Kidney epithelial cell (primary cell): ENCODE data around the gene KSR1. TPM values are rescaled to one million over a fixed set of nuclear protein-coding genes. Genes with fewer than 3 reads are reported as not detected.

Source experiments
- DNase-seq: peaks from one replicate; pipeline ENCODE4 v3.0.0-alpha.2; 2010; ENCODE audit warnings: low read depth
- H3K27me3 ChIP-seq: 2 replicates; pipeline ENCODE4 v1.6.0; 2011; ENCODE audit warnings: low read length; ENCODE audit not compliant: control insufficient read depth, insufficient read depth
- H3K36me3 ChIP-seq: 2 replicates; pipeline ENCODE4 v1.5.1; 2011; ENCODE audit warnings: low read length; ENCODE audit not compliant: control insufficient read depth, insufficient read depth
- H3K4me3 ChIP-seq: 2 replicates; pipeline ENCODE4 v1.5.1; 2011; ENCODE audit warnings: low read depth, mild to moderate bottlenecking, control low read depth, low read length
- total RNA-seq: library from RNA; depleted of rRNA; stranded (reverse); fragments of >200 nt; gene quantifications from 2 replicates; pipeline ENCODE4 v1.2.3, GENCODE V29; 2015
- TF ChIP-seq, protein P1 (sequence below): IDR thresholded peaks from 2 replicates; pipeline ENCODE4 v1.5.1; 2011; ENCODE audit warnings: mild to moderate bottlenecking, moderate library complexity, low read length, control low read depth, inconsistent platforms; ENCODE audit not compliant: insufficient read depth, poor library complexity, severe bottlenecking

KSR1 gene
- total RNA-seq, 1 donor from 2014 or later = 11.2 TPM

DNA sequence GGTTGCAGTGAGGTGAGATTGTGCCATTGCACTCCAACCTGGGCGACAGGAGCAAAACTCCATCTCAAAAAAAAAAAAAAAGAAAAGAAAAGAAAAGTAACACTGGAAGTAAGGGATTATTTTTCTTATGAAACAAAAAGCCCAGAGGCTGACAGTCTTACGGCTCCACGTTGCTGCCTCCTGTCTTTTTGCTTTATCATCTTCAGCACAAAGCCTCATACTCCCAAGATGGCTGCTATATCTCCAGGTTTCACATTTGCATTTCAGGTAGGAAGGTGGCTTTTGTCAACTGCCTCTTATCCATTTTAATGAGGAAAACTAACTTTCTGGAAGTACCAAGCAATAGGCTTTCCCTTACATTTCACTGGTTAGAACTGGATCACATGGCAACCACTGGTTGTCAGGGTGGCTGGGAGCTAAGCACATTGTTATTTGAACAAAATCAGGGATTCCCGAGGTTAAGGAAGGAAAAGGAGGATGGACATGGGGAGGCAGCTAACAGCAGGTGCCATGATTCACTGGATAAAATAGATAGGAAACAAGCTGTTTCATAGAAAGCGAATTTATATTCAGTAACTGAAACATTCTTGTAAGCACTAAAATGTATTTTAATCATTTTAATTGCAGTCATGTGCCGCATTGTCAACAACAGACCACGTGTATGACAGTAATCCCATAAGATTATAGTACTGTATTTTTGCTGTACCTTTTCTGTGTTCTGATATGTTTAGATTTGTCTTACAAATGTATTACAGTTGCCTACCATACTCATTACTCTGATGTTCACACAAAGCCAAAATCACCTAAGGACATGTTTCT is 58.6 kb downstream of the KSR1 start:
- H3K27me3 ChIP-seq = no peaks in the 10 kb centered on the region
- H3K36me3 ChIP-seq = no peaks in the 10 kb centered on the region
- TF ChIP-seq, protein P1, sequence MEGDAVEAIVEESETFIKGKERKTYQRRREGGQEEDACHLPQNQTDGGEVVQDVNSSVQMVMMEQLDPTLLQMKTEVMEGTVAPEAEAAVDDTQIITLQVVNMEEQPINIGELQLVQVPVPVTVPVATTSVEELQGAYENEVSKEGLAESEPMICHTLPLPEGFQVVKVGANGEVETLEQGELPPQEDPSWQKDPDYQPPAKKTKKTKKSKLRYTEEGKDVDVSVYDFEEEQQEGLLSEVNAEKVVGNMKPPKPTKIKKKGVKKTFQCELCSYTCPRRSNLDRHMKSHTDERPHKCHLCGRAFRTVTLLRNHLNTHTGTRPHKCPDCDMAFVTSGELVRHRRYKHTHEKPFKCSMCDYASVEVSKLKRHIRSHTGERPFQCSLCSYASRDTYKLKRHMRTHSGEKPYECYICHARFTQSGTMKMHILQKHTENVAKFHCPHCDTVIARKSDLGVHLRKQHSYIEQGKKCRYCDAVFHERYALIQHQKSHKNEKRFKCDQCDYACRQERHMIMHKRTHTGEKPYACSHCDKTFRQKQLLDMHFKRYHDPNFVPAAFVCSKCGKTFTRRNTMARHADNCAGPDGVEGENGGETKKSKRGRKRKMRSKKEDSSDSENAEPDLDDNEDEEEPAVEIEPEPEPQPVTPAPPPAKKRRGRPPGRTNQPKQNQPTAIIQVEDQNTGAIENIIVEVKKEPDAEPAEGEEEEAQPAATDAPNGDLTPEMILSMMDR = no peak
- H3K4me3 ChIP-seq = no peak overlapping the region
- DNase-seq = no peak

DNA sequence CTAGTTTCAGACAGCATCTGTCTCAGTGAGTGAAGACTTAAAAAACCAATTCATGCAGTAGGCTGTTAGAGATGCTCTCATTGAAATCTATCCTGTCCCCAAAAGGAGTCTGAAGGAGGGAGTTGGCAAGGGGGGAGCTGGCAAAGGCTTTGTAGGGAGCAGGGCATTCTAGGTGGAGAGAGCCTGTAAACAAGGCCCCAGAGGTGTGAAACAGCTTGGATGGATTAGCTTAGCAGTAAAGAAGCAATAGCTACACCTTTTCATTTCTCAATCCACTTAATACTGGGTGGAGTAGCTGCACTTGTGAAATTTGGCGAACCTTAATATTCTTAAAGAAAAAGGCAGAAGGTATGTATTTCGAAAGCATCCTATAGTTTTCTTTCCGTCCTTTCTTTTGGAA is 61.8 kb downstream of the KSR1 start:
- TF ChIP-seq, protein P1 = no peak
- DNase-seq = no peak
- Histone ChIP-seq H3K4me3 (no peak overlapping the region), H3K27me3 (no peaks in the 10 kb centered on the region), H3K36me3 (no peaks in the 10 kb centered on the region)

DNA sequence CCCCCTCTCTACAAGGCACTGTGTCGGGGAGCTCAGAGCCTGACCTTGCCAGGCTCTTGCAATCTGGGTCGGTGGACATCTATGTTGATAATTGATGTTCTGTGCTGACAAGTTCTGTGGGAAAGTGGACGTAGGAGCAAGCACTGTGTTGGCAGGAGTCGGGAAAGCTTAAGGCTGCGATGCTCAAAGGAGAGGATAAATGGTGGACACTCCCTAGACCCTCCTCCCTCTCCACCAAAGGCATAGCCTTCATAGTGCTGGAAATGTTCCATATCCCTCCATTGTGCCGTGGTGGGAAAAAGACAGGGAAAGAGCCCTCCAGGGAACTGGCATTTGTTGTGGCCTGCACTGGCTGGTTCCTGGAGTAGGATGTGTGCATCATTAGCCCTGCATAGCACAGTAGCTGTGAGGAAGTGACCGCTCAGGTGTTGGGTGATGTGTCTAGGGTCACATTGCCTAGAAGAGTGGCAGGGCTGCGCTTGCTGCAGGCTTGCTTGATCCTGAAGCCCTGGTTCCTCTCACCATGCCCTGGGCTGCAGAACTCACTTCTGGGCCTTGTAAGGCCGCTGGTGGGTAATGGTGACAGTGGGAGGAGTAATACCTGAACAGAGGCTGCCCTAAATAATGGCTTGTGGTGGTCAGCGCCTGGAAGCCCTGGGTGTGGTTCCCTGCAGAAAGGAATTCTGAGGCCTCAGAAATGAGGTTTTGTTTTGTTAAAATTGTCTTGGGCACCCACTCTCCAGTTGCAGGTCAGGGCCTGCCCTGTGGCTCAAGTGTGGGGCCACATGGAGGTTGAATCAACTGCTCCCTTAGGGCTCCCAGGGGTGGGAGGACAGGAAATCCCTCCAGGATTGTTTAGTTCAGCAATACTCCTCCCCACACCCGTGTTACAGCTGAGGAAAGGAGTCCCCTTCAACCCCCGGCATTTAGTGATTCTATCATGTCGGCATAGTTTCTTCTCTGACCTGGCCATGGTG is 62.6 kb downstream of the KSR1 start:
- H3K4me3 ChIP-seq = no peak overlapping the region
- DNase-seq = no peak
- no peaks in the 10 kb centered on the region for H3K36me3 ChIP-seq
- TF ChIP-seq, protein P1 = no peak
- H3K27me3 ChIP-seq = no peaks in the 10 kb centered on the region

DNA sequence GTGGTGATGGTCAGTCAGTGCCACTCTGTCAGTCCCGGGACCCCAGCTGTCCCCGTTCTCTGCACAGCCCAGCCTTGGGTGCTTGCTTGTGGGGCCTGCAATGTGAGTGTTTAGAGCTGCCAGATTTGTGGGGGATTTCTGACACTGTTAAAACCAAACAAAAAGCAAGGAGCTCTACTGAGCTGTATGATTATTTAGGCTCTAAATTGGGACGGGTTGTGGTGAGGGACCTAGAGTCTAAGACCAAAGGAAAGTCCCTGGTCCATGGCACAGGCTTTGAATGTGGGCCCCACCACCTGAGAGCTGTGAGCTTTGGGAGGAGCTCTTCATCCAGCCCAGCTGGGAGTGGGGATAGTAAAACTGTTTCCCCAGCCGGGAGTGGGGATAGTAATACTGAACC is 63.3 kb downstream of the KSR1 start:
- TF ChIP-seq, protein P1 = no peak
- H3K4me3 ChIP-seq = no peak overlapping the region

DNA sequence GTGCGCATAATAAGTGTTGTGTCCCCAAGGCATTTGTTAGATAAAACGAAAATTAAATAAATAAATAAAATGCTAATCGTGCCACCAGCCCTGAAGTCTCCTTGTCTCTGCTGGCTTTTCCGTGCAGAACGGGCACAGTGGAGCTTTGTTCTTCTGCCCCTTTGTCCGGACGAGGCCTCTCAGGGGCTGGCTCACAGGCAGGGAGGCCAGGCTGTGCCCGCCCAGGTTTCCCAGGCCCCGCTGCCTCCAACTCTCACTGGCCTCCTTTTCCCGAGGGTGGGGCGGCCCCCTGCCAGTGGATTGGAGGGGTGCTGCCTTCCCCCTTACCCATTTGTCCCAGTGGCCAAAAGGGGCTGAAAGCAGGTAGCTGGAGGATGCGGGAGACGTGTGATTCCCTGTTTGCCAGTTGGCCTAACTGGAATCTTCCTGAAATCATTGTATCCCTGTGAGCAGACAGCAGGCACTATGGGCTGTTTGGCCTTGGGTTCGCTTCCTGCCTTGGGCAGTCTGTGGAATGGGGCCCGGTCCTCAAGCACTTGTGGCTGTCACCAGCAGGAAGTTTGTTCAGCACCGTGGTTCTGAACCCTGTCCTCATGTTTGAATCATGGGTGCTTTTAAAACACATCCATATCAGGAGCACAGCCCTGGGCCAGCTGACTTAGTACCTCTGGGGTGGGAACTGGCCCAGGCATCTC is 64.4 kb downstream of the KSR1 start:
- no peaks in the 10 kb centered on the region for H3K27me3 ChIP-seq
- H3K36me3 ChIP-seq = no peaks in the 10 kb centered on the region
- DNase-seq = no peak
- TF ChIP-seq, protein P1 = no peak
- H3K4me3 ChIP-seq = no peak overlapping the region

More for the DNA sequence above, 63.3 kb downstream of the KSR1 start:
- Histone ChIP-seq H3K27me3 (no peaks in the 10 kb centered on the region), H3K36me3 (no peaks in the 10 kb centered on the region)
- DNase-seq = no peak
